Natural killer cell (primary cell): ENCODE results near the gene PAN3. TPM values are rescaled to one million over a fixed set of nuclear protein-coding genes. Genes with fewer than 3 reads are reported as not detected.

Source experiments
- ATAC-seq, 3 donors: fragments of 150-1000 bp in 2 of 3; fragments of 200-7000 bp in 1 of 3; cut with Tn5 transposase; 1 replicate in 1 of 3; 2 replicates in 2 of 3; pipeline ENCODE4 v1.10.0; 2021; ENCODE audit warnings: mild to moderate bottlenecking in 2 of 3, moderate library complexity in 2 of 3
- DNase-seq, 2 donors: peaks; one replicate each; pipeline versions ENCODE4 v3.0.0 to v3.0.0-alpha.2; 2013 to 2021; ENCODE audit warnings: mixed read lengths in 1 of 2
- H3K27ac ChIP-seq: one replicate; pipeline ENCODE4 v1.5.1; 2013; ENCODE audit warnings: mild to moderate bottlenecking, low read length
- H3K27me3 ChIP-seq: one replicate; pipeline ENCODE4 v1.6.1; 2013; ENCODE audit warnings: low read length; ENCODE audit not compliant: control insufficient read depth, insufficient read depth
- H3K36me3 ChIP-seq: one replicate; pipeline ENCODE4 v1.6.1; 2013; ENCODE audit warnings: low read length; ENCODE audit not compliant: control insufficient read depth, insufficient read depth
- H3K4me1 ChIP-seq: one replicate; pipeline ENCODE4 v1.6.1; 2013; ENCODE audit warnings: low read length; ENCODE audit not compliant: control insufficient read depth, insufficient read depth
- H3K4me3 ChIP-seq: one replicate; pipeline ENCODE4 v1.5.1; 2013; ENCODE audit warnings: low read length
- H3K9me3 ChIP-seq: one replicate; pipeline ENCODE4 v1.6.1; 2013; ENCODE audit warnings: low read length; ENCODE audit not compliant: control insufficient read depth, insufficient read depth
- H3K27ac Mint-ChIP-seq, 2 donors: one replicate each; pipeline ENCODE4 v1.8.0; 2022; ENCODE audit warnings: mild to moderate bottlenecking in 2 of 2, mixed read lengths in 2 of 2, moderate library complexity in 1 of 2
- H3K27me3 Mint-ChIP-seq, 2 donors: one replicate each; pipeline ENCODE4 v1.8.0; 2022; ENCODE audit warnings: low read depth in 2 of 2, mixed read lengths in 2 of 2
- H3K36me3 Mint-ChIP-seq: one replicate; pipeline ENCODE4 v1.8.0; 2022; ENCODE audit warnings: mixed read lengths
- H3K4me1 Mint-ChIP-seq, 2 donors: one replicate each; pipeline ENCODE4 v1.8.0; 2022; ENCODE audit warnings: mixed read lengths in 2 of 2
- H3K4me3 Mint-ChIP-seq: one replicate; pipeline ENCODE4 v1.8.0; 2022; ENCODE audit warnings: mild to moderate bottlenecking, moderate library complexity, mixed read lengths
- H3K9me3 Mint-ChIP-seq, 2 donors: one replicate each; pipeline ENCODE4 v1.8.0; 2022; ENCODE audit warnings: mixed read lengths in 2 of 2
- CTCF ChIP-seq: fragments of 200-600 bp; IDR thresholded peaks from one replicate; pipeline ENCODE4 v1.8.0; 2022; ENCODE audit warnings: antibody characterized with exemption
- WGBS: methylation state at CpG from one replicate; pipeline ENCODE4 v1.1.7; 2013; ENCODE audit warnings: missing lambda C conversion rate; ENCODE audit not compliant: insufficient coverage; 5-methylcytosine and 5-hydroxymethylcytosine counted together
- intact Hi-C: fragments of 100-400 bp; cut with micrococcal nuclease; formaldehyde crosslinking; loops from one replicate; pipeline ENCODE4 v1.14.2; 2022
- total RNA-seq, 4 donors: library from RNA; stranded (reverse); fragments of 120-200 nt in 1 of 4; gene quantifications; one replicate each; pipeline versions ENCODE4 v1.2.3 to v1.2.4, GENCODE V29; 2013 to 2022

PAN3 gene
- total RNA-seq, 3 donors from 2014 or later (not counting 1 experiment from before 2014, with no cell fraction given): 80.0 to 94.2 (median 91.7) TPM

GRCh38 chr13:28299916-28300315 lies 161.6 kb downstream of the PAN3 start:
- no peaks in the 10 kb centered on the region for H3K36me3 Mint-ChIP-seq
- H3K9me3 Mint-ChIP-seq: no peaks in the 10 kb centered on the region
- DNase-seq (no peak), ATAC-seq (no peak)
- no peaks in the 10 kb centered on the region for H3K27me3 ChIP-seq
- H3K27ac Mint-ChIP-seq: no peak overlapping the region
- no peak overlapping the region for H3K27ac ChIP-seq
- TF ChIP-seq CTCF: no peak
- no peaks in the 10 kb centered on the region for H3K27me3 Mint-ChIP-seq
- intact Hi-C loops: no loop called here
- H3K4me3 ChIP-seq: no peak overlapping the region
- no peaks in the 10 kb centered on the region for H3K4me1 ChIP-seq
- 100% methylated on average over 1 of the region's 2 CpGs for WGBS
- H3K36me3 ChIP-seq: peaks cover 2% of the 10 kb centered on the region
- H3K4me3 Mint-ChIP-seq: no peak overlapping the region
- no peaks in the 10 kb centered on the region for H3K9me3 ChIP-seq
- peaks cover 14 to 18% of the 10 kb centered on the region in 2 donors for H3K4me1 Mint-ChIP-seq

GRCh38 chr13:28301839-28302238 lies 163.5 kb downstream of the PAN3 start:
- H3K27ac ChIP-seq: no peak overlapping the region
- H3K27me3 Mint-ChIP-seq: no peaks in the 10 kb centered on the region
- no peak for TF ChIP-seq CTCF
- H3K36me3 ChIP-seq: no peaks in the 10 kb centered on the region
- H3K27me3 ChIP-seq: no peaks in the 10 kb centered on the region
- no peaks in the 10 kb centered on the region for H3K36me3 Mint-ChIP-seq
- intact Hi-C loops: no loop called here
- no peak overlapping the region for H3K4me3 Mint-ChIP-seq
- no peaks in the 10 kb centered on the region for H3K9me3 ChIP-seq
- H3K9me3 Mint-ChIP-seq: no peaks in the 10 kb centered on the region
- DNase-seq (peak in 1 of 2 donors; percentile 9), ATAC-seq (peak in 1 of 3 donors; percentile 67)
- no peaks in the 10 kb centered on the region for H3K4me1 ChIP-seq
- 13% methylated on average over 1 of the region's 4 CpGs for WGBS
- H3K27ac Mint-ChIP-seq: no peak overlapping the region
- H3K4me1 Mint-ChIP-seq: peaks cover 14 to 18% of the 10 kb centered on the region in 2 donors
- H3K4me3 ChIP-seq: no peak overlapping the region

- no peak overlapping the region for H3K4me3 Mint-ChIP-seq
- no peaks in the 10 kb centered on the region for H3K36me3 Mint-ChIP-seq
- no peak for ATAC-seq
- 65% methylated on average over 10 of the region's 10 CpGs for WGBS
- peaks cover 5 to 12% of the 10 kb centered on the region in 2 donors for H3K4me1 Mint-ChIP-seq
- intact Hi-C loops: no loop called here
- DNase-seq: no peak
- Histone ChIP-seq H3K27me3 (no peaks in the 10 kb centered on the region), H3K36me3 (no peaks in the 10 kb centered on the region), H3K9me3 (no peaks in the 10 kb centered on the region), H3K4me1 (no peaks in the 10 kb centered on the region), H3K4me3 (no peak overlapping the region), H3K27ac (no peak overlapping the region)
- no peaks in the 10 kb centered on the region for H3K9me3 Mint-ChIP-seq
- no peak overlapping the region for H3K27ac Mint-ChIP-seq
- no peak for TF ChIP-seq CTCF
- H3K27me3 Mint-ChIP-seq: no peaks in the 10 kb centered on the region
Observed at GRCh38 chr13:28306325-28306724, 168.0 kb downstream of the PAN3 start.

GRCh38 chr13:28313579-28313978 lies 175.2 kb downstream of the PAN3 start:
- Histone ChIP-seq H3K27me3 (no peaks in the 10 kb centered on the region), H3K4me3 (no peak overlapping the region), H3K9me3 (no peaks in the 10 kb centered on the region), H3K27ac (no peak overlapping the region), H3K4me1 (peaks cover 6% of the 10 kb centered on the region), H3K36me3 (no peaks in the 10 kb centered on the region)
- DNase-seq: peak in 1 of 2 donors; percentile 7
- no peaks in the 10 kb centered on the region for H3K36me3 Mint-ChIP-seq
- H3K27me3 Mint-ChIP-seq: no peaks in the 10 kb centered on the region
- H3K4me1 Mint-ChIP-seq: no peaks in the 10 kb centered on the region
- TF ChIP-seq CTCF: no peak
- 97% methylated on average over 5 of the region's 6 CpGs for WGBS
- no peaks in the 10 kb centered on the region for H3K9me3 Mint-ChIP-seq
- H3K4me3 Mint-ChIP-seq: no peak overlapping the region
- no peak overlapping the region for H3K27ac Mint-ChIP-seq
- intact Hi-C loops: no loop called here
- ATAC-seq: no peak
